SK-N-SH (cell line): Measurements from ENCODE around the gene RASAL3. TPM values are rescaled to one million over a fixed set of nuclear protein-coding genes. Genes with fewer than 3 reads are reported as not detected.

Experiments
- CTCF ChIA-PET: fragments of 300-600, 350-600 bp; formaldehyde crosslinking; extraction: SDS; loops from one replicate; lab custom pipeline; 2021; lab: Yijun Ruan, JAX
- POLR2A ChIA-PET: fragments of 350-600 bp; sonication (Branson Sonifier 250); formaldehyde crosslinking; extraction: SDS; loops from one replicate; lab custom pipeline; 2020; ENCODE audit warnings: antibody characterized with exemption, inconsistent platforms; lab: Yijun Ruan, JAX
- DNase-seq: peaks from one replicate; pipeline ENCODE4 v3.0.0; 2012
- H2AFZ ChIP-seq: fragments of 200-600 bp; sonication (generic); 2 replicates; pipeline ENCODE4 v1.8.1; 2016; ENCODE audit warnings: antibody characterized with exemption, mild to moderate bottlenecking, low read depth
- H3F3A ChIP-seq: fragments of 200-600 bp; sonication (generic); replicated peaks from 2 replicates; pipeline ENCODE3; 2016; ENCODE audit warnings: antibody characterized with exemption, mild to moderate bottlenecking; ENCODE audit not compliant: insufficient read depth
- H3K27ac ChIP-seq, 2 experiments: fragments of 200-500 bp in 1 of 2; fragments of 200-600 bp in 1 of 2; sonication (Bioruptor generic) in 1 of 2; sonication (generic), shearing (Covaris generic) in 1 of 2; 2 replicates each; pipeline versions ENCODE4 v1.5.1 to v1.6.1; 2014 to 2016; ENCODE audit warnings: low read depth in 2 of 2, inconsistent platforms in 1 of 2, low read length in 1 of 2, mild to moderate bottlenecking in 1 of 2, mixed read lengths in 1 of 2
- H3K27me3 ChIP-seq: fragments of 200-600 bp; sonication (generic), shearing (Covaris generic); 2 replicates; pipeline ENCODE4 v1.6.1; 2016; ENCODE audit warnings: mixed run types; ENCODE audit not compliant: insufficient read depth
- H3K36me3 ChIP-seq, 2 experiments: fragments of 200-500 bp in 1 of 2; fragments of 200-600 bp in 1 of 2; sonication (Bioruptor generic) in 1 of 2; sonication (generic) in 1 of 2; replicated peaks in 1 of 2; 2 replicates each; pipeline versions ENCODE3 to v1.5.1; 2014 to 2016; ENCODE audit warnings: low read length in 1 of 2, mild to moderate bottlenecking in 1 of 2; ENCODE audit not compliant: insufficient read depth in 2 of 2, control insufficient read depth in 1 of 2
- H3K4me1 ChIP-seq, 2 experiments: fragments of 200-500 bp in 1 of 2; fragments of 200-600 bp in 1 of 2; sonication (Bioruptor generic) in 1 of 2; sonication (generic), shearing (Covaris generic) in 1 of 2; 2 replicates each; pipeline versions ENCODE4 v1.5.1 to v1.6.1; 2014 to 2016; ENCODE audit warnings: low read depth in 1 of 2, low read length in 1 of 2, mixed run types in 1 of 2; ENCODE audit not compliant: insufficient read depth in 2 of 2, control insufficient read depth in 1 of 2
- H3K4me2 ChIP-seq: fragments of 200-600 bp; sonication (generic), shearing (Covaris generic); 2 replicates; pipeline ENCODE4 v1.6.1; 2017; ENCODE audit warnings: mixed run types
- H3K4me3 ChIP-seq, 2 experiments: fragments of 200-500 bp in 1 of 2; fragments of 200-600 bp in 1 of 2; sonication (Bioruptor generic) in 1 of 2; sonication (generic), shearing (Covaris generic) in 1 of 2; 2 replicates each; pipeline versions ENCODE4 v1.5.1 to v1.8.1; 2014 to 2016; ENCODE audit warnings: low read depth in 2 of 2, inconsistent platforms in 1 of 2, low read length in 1 of 2, mild to moderate bottlenecking in 1 of 2, mixed read lengths in 1 of 2, moderate library complexity in 1 of 2
- H3K79me2 ChIP-seq: fragments of 200-600 bp; sonication (generic); 2 replicates; pipeline ENCODE4 v1.8.1; 2017; ENCODE audit warnings: mild to moderate bottlenecking; ENCODE audit not compliant: insufficient read depth
- H3K9ac ChIP-seq: fragments of 200-600 bp; sonication (generic); 2 replicates; pipeline ENCODE4 v1.6.1; 2017; ENCODE audit warnings: mixed run types
- H3K9me2 ChIP-seq: fragments of 200-600 bp; sonication (generic); 2 replicates; pipeline ENCODE4 v1.6.1; 2017; ENCODE audit warnings: mixed run types
- H3K9me3 ChIP-seq: fragments of 200-600 bp; sonication (generic); 2 replicates; pipeline ENCODE4 v1.6.1; 2017; ENCODE audit warnings: mixed run types, mild to moderate bottlenecking, moderate library complexity
- H4K20me1 ChIP-seq: fragments of 200-600 bp; sonication (generic); 2 replicates; pipeline ENCODE4 v1.6.1; 2017; ENCODE audit warnings: mild to moderate bottlenecking, mixed run types; ENCODE audit not compliant: insufficient read depth
- CHD2 ChIP-seq: fragments of 150-350 bp; IDR thresholded peaks from 2 replicates; pipeline ENCODE4 v1.6.1; 2018; ENCODE audit warnings: low read length; ENCODE audit not compliant: partially characterized antibody
- EP300 ChIP-seq, 2 experiments: IDR thresholded peaks; 2 replicates each; pipeline versions ENCODE4 v1.4.0 to v1.6.1; 2012; ENCODE audit warnings: borderline replicate concordance in 1 of 2, low read depth in 1 of 2, low read length in 1 of 2
- FOXJ3 ChIP-seq: sonication (generic); formaldehyde crosslinking; IDR thresholded peaks from 2 replicates; pipeline ENCODE4 v1.5.1; 2020; ENCODE audit warnings: mild to moderate bottlenecking, missing genetic modification reagents
- GABPA ChIP-seq: IDR thresholded peaks from 2 replicates; pipeline ENCODE4 v1.4.0; 2012; ENCODE audit warnings: low read depth, mild to moderate bottlenecking
- GATA2 ChIP-seq: sonication (generic); formaldehyde crosslinking; IDR thresholded peaks from 2 replicates; pipeline ENCODE4 v1.5.0; 2020; ENCODE audit warnings: mild to moderate bottlenecking, missing genetic modification reagents
- RAD21 ChIP-seq: IDR thresholded peaks from 2 replicates; pipeline ENCODE4 v1.6.1; 2012; ENCODE audit warnings: mild to moderate bottlenecking, low read length
- RCOR1 ChIP-seq: fragments of 150-350 bp; IDR thresholded peaks from 2 replicates; pipeline ENCODE4 v1.6.1; 2017; ENCODE audit warnings: antibody characterized with exemption, low read length
- REST ChIP-seq: IDR thresholded peaks from 2 replicates; pipeline ENCODE4 v1.6.1; 2012; ENCODE audit warnings: mild to moderate bottlenecking, low read depth, low read length, moderate library complexity
- RXRA ChIP-seq: IDR thresholded peaks from 2 replicates; pipeline ENCODE4 v1.4.0; 2012; ENCODE audit warnings: low read depth, mild to moderate bottlenecking, borderline replicate concordance
- SIN3A ChIP-seq: IDR thresholded peaks from 2 replicates; pipeline ENCODE4 v1.6.1; 2012; ENCODE audit warnings: low read depth, mild to moderate bottlenecking, low read length, moderate library complexity, borderline replicate concordance
- SMC3 ChIP-seq: IDR thresholded peaks from 2 replicates; pipeline ENCODE4 v1.6.1; 2012; ENCODE audit warnings: low read depth, low read length, improper control_type of control experiment
- TAF1 ChIP-seq: IDR thresholded peaks from 2 replicates; pipeline ENCODE4 v1.6.1; 2012; ENCODE audit warnings: low read depth, mild to moderate bottlenecking, low read length, moderate library complexity, borderline replicate concordance
- TCF12 ChIP-seq: IDR thresholded peaks from 2 replicates; pipeline ENCODE4 v1.4.0; 2012
- TEAD4 ChIP-seq: IDR thresholded peaks from 2 replicates; pipeline ENCODE4 v1.4.0; 2012; ENCODE audit warnings: mild to moderate bottlenecking, borderline replicate concordance; ENCODE audit not compliant: insufficient read depth
- ZBTB33 ChIP-seq: IDR thresholded peaks from 2 replicates; pipeline ENCODE4 v1.4.0; 2012; ENCODE audit warnings: low read depth, borderline replicate concordance
- WGBS: methylation state at CpG from one replicate; pipeline ENCODE4 v1.1.6; 2017; ENCODE audit warnings: low lambda C conversion rate; 5-methylcytosine and 5-hydroxymethylcytosine counted together
- polyA plus RNA-seq, 3 experiments: library from polyadenylated mRNA; depleted of rRNA; stranded (reverse); fragments of >200 nt; gene quantifications; 2 replicates each; pipeline ENCODE4 v1.2.3, GENCODE V29; 2012
- TF ChIP-seq, protein P1 (sequence below): IDR thresholded peaks from 2 replicates; pipeline ENCODE4 v1.4.0; 2012; ENCODE audit warnings: low read depth, borderline replicate concordance
- TF ChIP-seq, protein P2 (sequence below): fragments of 200-600 bp; sonication (generic); IDR thresholded peaks from 2 replicates; pipeline ENCODE4 v1.6.1; 2017; ENCODE audit warnings: antibody characterized with exemption, mild to moderate bottlenecking, moderate library complexity

The RASAL3 gene
- polyA plus RNA-seq, 1 of the 3 experiments (the other 2 are of a cell fraction): 0.02 TPM

DNA sequence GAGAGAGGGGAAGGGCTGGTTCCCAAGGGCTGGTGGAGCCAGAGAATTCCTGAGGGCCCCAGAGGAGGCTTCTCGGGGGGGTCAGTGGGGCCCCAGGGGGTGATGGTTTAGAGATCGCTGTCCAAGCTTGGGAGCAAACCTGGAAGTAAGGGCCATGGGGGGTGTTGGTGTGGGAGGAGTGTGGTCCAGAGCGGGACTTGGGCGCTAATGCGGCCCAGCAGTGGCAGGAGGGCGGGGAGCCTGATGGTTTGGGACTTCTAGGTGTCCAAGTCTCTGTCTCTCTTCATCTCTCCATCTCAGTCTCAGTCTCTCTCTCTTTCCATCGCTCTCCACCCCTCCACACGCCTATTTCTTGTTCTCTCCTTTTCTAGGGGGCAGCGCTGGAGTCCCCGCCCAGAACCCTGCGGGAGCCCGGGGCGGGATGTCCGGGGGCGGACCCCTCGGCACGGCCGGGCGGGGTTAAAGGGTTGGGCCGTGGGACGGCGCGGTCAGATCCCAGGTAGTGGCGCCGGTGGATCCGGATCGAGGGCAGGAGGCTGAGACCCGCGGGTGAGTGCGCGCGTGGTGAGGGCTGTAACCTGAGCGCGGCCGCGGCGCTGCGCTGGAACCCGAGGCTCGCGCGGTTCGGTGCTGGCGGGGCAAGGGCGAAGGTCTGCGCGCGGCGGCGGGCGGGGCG lies 43.8 kb upstream of the RASAL3 start, which contains the start of gene CYP4F22:
Gene CYP4F22 (plus strand): TSS at position 491 of the 676 bp plus-strand sequence. CDS start 16,812 bp downstream, outside the sequence.
- H3K9me2 ChIP-seq: no peaks in the 10 kb centered on the region
- POLR2A ChIA-PET: no interaction called here
- H3K9me3 ChIP-seq: no peaks in the 10 kb centered on the region
- CTCF ChIA-PET: no interaction called here
- no peak for DNase-seq
- 3% methylated on average over 33 of the region's 52 CpGs for WGBS
- no peaks in the 10 kb centered on the region for H3K4me1 ChIP-seq
- no peaks in the 10 kb centered on the region for H3K79me2 ChIP-seq
- TF ChIP-seq TCF12 (no peak), ZBTB33 (no peak), CHD2 (no peak)
- no peaks in the 10 kb centered on the region for H3F3A ChIP-seq
- no peak within 1 kb of the TSS for H3K27ac ChIP-seq
- no peaks in the 10 kb centered on the region for H4K20me1 ChIP-seq
- H3K27me3 ChIP-seq: peaks cover 50% of the 10 kb centered on the region
- no peak within 1 kb of the TSS for H3K9ac ChIP-seq
- no peak within 1 kb of the TSS for H2AFZ ChIP-seq
- H3K4me2 ChIP-seq: peak within 1 kb of the TSS; percentile 37; the same call in 1 of the 2 replicates
- no peak within 1 kb of the TSS for H3K4me3 ChIP-seq
- H3K36me3 ChIP-seq: no peaks in the 10 kb centered on the region

GRCh38 chr19:15507068-15508034 lies 43.0 kb upstream of the RASAL3 start:
- no peaks in the 10 kb centered on the region for H3K79me2 ChIP-seq
- no peak overlapping the region for H3K27ac ChIP-seq
- peaks cover 50% of the 10 kb centered on the region for H3K27me3 ChIP-seq
- POLR2A ChIA-PET: no interaction called here
- H3K4me2 ChIP-seq: no peak overlapping the region
- CTCF ChIA-PET: no interaction called here
- no peak overlapping the region for H3K9ac ChIP-seq
- no peak for DNase-seq
- no peak overlapping the region for H2AFZ ChIP-seq
- TF ChIP-seq RAD21: no peak
- no peak for TF ChIP-seq GATA2 (CRISPR knock-in tag)
- TF ChIP-seq, protein P1, sequence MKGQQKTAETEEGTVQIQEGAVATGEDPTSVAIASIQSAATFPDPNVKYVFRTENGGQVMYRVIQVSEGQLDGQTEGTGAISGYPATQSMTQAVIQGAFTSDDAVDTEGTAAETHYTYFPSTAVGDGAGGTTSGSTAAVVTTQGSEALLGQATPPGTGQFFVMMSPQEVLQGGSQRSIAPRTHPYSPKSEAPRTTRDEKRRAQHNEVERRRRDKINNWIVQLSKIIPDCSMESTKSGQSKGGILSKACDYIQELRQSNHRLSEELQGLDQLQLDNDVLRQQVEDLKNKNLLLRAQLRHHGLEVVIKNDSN: no peak
- TF ChIP-seq EP300 (IDR thresholded peaks at IDR 0.05; ENCODE audit: borderline replicate concordance in 1 of 2, low read depth in 1 of 2, low read length in 1 of 2): no peak
- no peak for TF ChIP-seq SIN3A
- TF ChIP-seq FOXJ3 (CRISPR knock-in tag): no peak
- TF ChIP-seq TAF1: no peak
- TF ChIP-seq RXRA: no peak
- no peak for TF ChIP-seq SMC3
- TF ChIP-seq TEAD4: no peak
- TF ChIP-seq, protein P2, sequence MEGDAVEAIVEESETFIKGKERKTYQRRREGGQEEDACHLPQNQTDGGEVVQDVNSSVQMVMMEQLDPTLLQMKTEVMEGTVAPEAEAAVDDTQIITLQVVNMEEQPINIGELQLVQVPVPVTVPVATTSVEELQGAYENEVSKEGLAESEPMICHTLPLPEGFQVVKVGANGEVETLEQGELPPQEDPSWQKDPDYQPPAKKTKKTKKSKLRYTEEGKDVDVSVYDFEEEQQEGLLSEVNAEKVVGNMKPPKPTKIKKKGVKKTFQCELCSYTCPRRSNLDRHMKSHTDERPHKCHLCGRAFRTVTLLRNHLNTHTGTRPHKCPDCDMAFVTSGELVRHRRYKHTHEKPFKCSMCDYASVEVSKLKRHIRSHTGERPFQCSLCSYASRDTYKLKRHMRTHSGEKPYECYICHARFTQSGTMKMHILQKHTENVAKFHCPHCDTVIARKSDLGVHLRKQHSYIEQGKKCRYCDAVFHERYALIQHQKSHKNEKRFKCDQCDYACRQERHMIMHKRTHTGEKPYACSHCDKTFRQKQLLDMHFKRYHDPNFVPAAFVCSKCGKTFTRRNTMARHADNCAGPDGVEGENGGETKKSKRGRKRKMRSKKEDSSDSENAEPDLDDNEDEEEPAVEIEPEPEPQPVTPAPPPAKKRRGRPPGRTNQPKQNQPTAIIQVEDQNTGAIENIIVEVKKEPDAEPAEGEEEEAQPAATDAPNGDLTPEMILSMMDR: no peak
- TF ChIP-seq REST: no peak
- no peak for TF ChIP-seq RCOR1
- no peak for TF ChIP-seq GABPA
- no peaks in the 10 kb centered on the region for H3K36me3 ChIP-seq
- H3K9me3 ChIP-seq: no peaks in the 10 kb centered on the region
- H4K20me1 ChIP-seq: no peaks in the 10 kb centered on the region
- no peak overlapping the region for H3K4me3 ChIP-seq
- no peaks in the 10 kb centered on the region for H3K4me1 ChIP-seq
- 16% methylated on average over 14 of the region's 14 CpGs for WGBS
- no peaks in the 10 kb centered on the region for H3F3A ChIP-seq
- no peaks in the 10 kb centered on the region for H3K9me2 ChIP-seq
